GM21619 (cell line): ENCODE data around the gene FAM177B.
A peak's percentile ranks its signal among the peaks of the same experiment; 100 is the strongest.

Source experiments
- ATAC-seq: cut with Tn5 transposase; IDR thresholded peaks from one replicate; pipeline ENCODE4 v1.9.1; 2021; ENCODE audit not compliant: unreplicated experiment

Gene FAM177B

GRCh38 chr1:222736972-222737371 lies at the start of gene FAM177B:
Gene FAM177B (plus strand): TSS chr1:222737202. CDS start chr1:222746546, 9,344 bp downstream.
- no peak for ATAC-seq

GRCh38 chr1:222691016-222691415 lies 46.0 kb upstream of the FAM177B start:
- ATAC-seq = no peak

- no peak for ATAC-seq
These were observed 42.1 kb upstream of the FAM177B start for GRCh38 chr1:222694927-222695326.

- ATAC-seq = no peak
These were observed 40.3 kb upstream of the FAM177B start for GRCh38 chr1:222696741-222697140.

- no peak for ATAC-seq
These were observed 39.8 kb upstream of the FAM177B start for GRCh38 chr1:222697203-222697602.

- ATAC-seq = no peak
These were observed 39.2 kb upstream of the FAM177B start for GRCh38 chr1:222697826-222698225.

- ATAC-seq = no peak
These were observed 34.8 kb upstream of the FAM177B start for GRCh38 chr1:222702210-222702609.

GRCh38 chr1:222704260-222704659 lies 32.7 kb upstream of the FAM177B start:
- no peak for ATAC-seq

GRCh38 chr1:222706815-222707214 lies 30.2 kb upstream of the FAM177B start:
- no peak for ATAC-seq

- ATAC-seq = no peak
These were observed 27.3 kb upstream of the FAM177B start for GRCh38 chr1:222709700-222710153.

- ATAC-seq = peak; percentile 32
These were observed 25.4 kb upstream of the FAM177B start for GRCh38 chr1:222711319-222712252.

- ATAC-seq = peak; percentile 74
These were observed 24.5 kb upstream of the FAM177B start, which contains the start of the genes AIDA and BROX for GRCh38 chr1:222712253-222713090. Gene AIDA (minus strand): TSS chr1:222712491. CDS start chr1:222712317, 174 bp downstream. Gene BROX (plus strand): TSS chr1:222712564. CDS start chr1:222715700, 3,136 bp downstream.

GRCh38 chr1:222713091-222713961 lies 23.7 kb upstream of the FAM177B start:
- peak; percentile 66 for ATAC-seq

GRCh38 chr1:222716393-222716792 lies 20.6 kb upstream of the FAM177B start:
- no peak for ATAC-seq

- no peak for ATAC-seq
These were observed 8.3 kb upstream of the FAM177B start for GRCh38 chr1:222728746-222729145.

GRCh38 chr1:222730866-222731265 lies 6.1 kb upstream of the FAM177B start:
- no peak for ATAC-seq

- ATAC-seq = peak; percentile 99
These were observed 4.5 kb upstream of the FAM177B start for GRCh38 chr1:222732216-222733159.

- ATAC-seq = no peak
These were observed 2.3 kb upstream of the FAM177B start for GRCh38 chr1:222734740-222735139.

- ATAC-seq = no peak
These were observed 532 bp upstream of the FAM177B start for GRCh38 chr1:222736470-222736869.
